HG02840 (cell line): Measurements from ENCODE around the gene TEKT2.

Source experiments
- ATAC-seq: cut with Tn5 transposase; IDR thresholded peaks from one replicate; pipeline ENCODE4 v1.9.1; 2021; ENCODE audit warnings: mild to moderate bottlenecking, moderate library complexity, moderate number of reproducible peaks; ENCODE audit not compliant: unreplicated experiment, low FRiP score

TEKT2 gene

GRCh38 chr1:36083635-36084496, at the start of gene TEKT2:
TSS of gene TEKT2 (plus strand) at chr1:36084094. CDS start at chr1:36084922, 828 bp downstream.
- ATAC-seq: no peak

- ATAC-seq: no peak
These were observed 49.2 kb upstream of the TEKT2 start for GRCh38 chr1:36034692-36035091.

GRCh38 chr1:36035154-36035553, 48.7 kb upstream of the TEKT2 start:
- no peak for ATAC-seq

- no peak for ATAC-seq
These were observed 43.7 kb upstream of the TEKT2 start for GRCh38 chr1:36040238-36040637.

- ATAC-seq: no peak
These were observed 32.1 kb upstream of the TEKT2 start for GRCh38 chr1:36051821-36052220.

GRCh38 chr1:36053978-36054377, 29.9 kb upstream of the TEKT2 start:
- no peak for ATAC-seq

- ATAC-seq: no peak
These were observed 28.2 kb upstream of the TEKT2 start for GRCh38 chr1:36055706-36056105.

- no peak for ATAC-seq
These were observed 21.6 kb upstream of the TEKT2 start for GRCh38 chr1:36062315-36062714.

GRCh38 chr1:36067871-36068270, 16.0 kb upstream of the TEKT2 start:
- ATAC-seq: no peak

- ATAC-seq: no peak
These were observed 15.0 kb upstream of the TEKT2 start for GRCh38 chr1:36068866-36069265.

GRCh38 chr1:36070349-36070748, 13.5 kb upstream of the TEKT2 start:
- ATAC-seq: no peak

- ATAC-seq: no peak
These were observed 6.8 kb upstream of the TEKT2 start for GRCh38 chr1:36076979-36077573.

GRCh38 chr1:36080236-36080635, 3.7 kb upstream of the TEKT2 start:
- no peak for ATAC-seq

GRCh38 chr1:36080801-36081200, 3.1 kb upstream of the TEKT2 start:
- no peak for ATAC-seq

GRCh38 chr1:36081926-36082485, 1.9 kb upstream of the TEKT2 start:
- ATAC-seq: no peak

GRCh38 chr1:36083219-36083618, 675 bp upstream of the TEKT2 start:
- ATAC-seq: no peak

GRCh38 chr1:36084497-36085115, 712 bp downstream of the TEKT2 start:
- no peak for ATAC-seq

GRCh38 chr1:36085126-36085525, 1.2 kb downstream of the TEKT2 start:
- ATAC-seq: no peak

GRCh38 chr1:36085686-36086526, 2.0 kb downstream of the TEKT2 start:
- ATAC-seq: no peak

- no peak for ATAC-seq
These were observed 2.8 kb downstream of the TEKT2 start for GRCh38 chr1:36086529-36087232.
